ENCODE results near the gene IRS4. TPM values are rescaled to one million over a fixed set of nuclear protein-coding genes. Genes with fewer than 3 reads are reported as not detected.

IRS4 gene
- total RNA-seq: not detected in 2 replicates

GRCh38 chrX:108736509-108737479, at the start of gene IRS4:
Gene IRS4, minus strand, starts transcription at chrX:108736563.

